ENCODE data around the gene IGHMBP2.

- TF ChIP-seq CTCF (IDR thresholded peaks at IDR 0.05; ENCODE audit: poor library complexity, severe bottlenecking) (no peak), SMC3 (conservative IDR thresholded peaks at IDR 0.05; ENCODE audit: poor library complexity) (no peak), POLR2AphosphoS5 (IDR thresholded peaks at IDR 0.05) (no peak)
Observed at GRCh38 chr11:68890490-68891231, 13.0 kb upstream of the IGHMBP2 start.

All from neural cell (in vitro differentiated cells).